ENCODE results near the gene TCTN2. TPM values are rescaled to one million over a fixed set of nuclear protein-coding genes. Genes with fewer than 3 reads are reported as not detected.

TCTN2 gene
- total and polyA plus RNA-seq, 2 donors (not counting 1 experiment from before 2014, with no cell fraction given) = 7.9 to 14.8 TPM

DNA sequence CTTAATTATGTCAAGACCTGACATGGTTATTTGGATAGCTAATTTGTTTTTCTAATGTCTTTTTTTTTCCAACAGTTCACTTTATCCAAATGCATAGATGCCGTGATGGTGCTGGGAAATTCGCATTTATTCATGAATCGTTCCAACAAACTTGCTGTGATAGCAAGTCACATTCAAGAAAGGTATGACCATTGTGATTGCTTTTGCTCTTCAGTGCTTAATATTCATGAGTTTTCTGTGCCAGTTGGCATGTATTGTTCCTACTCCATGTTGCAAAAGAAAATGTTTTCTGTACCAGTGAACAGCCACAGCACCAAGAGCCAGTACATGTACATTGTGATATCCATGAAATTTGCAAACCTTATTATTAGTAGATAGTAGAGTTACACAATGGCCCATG, 25.5 kb upstream of the TCTN2 start:
- Histone ChIP-seq H3K79me2 (ENCODE audit: control insufficient read depth, insufficient read depth, low read length) (no peaks in the 10 kb centered on the region), H2AFZ (ENCODE audit: low read length) (no peak overlapping the region), H3K4me3 (replicated peaks in 1 of 4; ENCODE audit: control extremely low read depth in 1 of 4, insufficient read depth in 1 of 4, low read depth in 3 of 4, low read length in 4 of 4) (no peak overlapping the region), H3K27me3 (ENCODE audit: control insufficient read depth, insufficient read depth, low read length) (no peaks in the 10 kb centered on the region), H3K27ac (ENCODE audit: insufficient read depth, low read length) (no peak overlapping the region), H4K20me1 (ENCODE audit: control insufficient read depth, extremely low read depth, insufficient read depth, low read length) (no peaks in the 10 kb centered on the region), H3K4me1 (ENCODE audit: control insufficient read depth, extremely low read depth, insufficient read depth, low read length) (no peaks in the 10 kb centered on the region), H3K9ac (ENCODE audit: insufficient read depth, low read length) (no peak overlapping the region), H3K9me3 (ENCODE audit: control insufficient read depth, insufficient read depth, low read depth, low read length) (no peaks in the 10 kb centered on the region), H3K36me3 (ENCODE audit: control insufficient read depth, insufficient read depth, low read length) (peaks cover 8% of the 10 kb centered on the region), H3K4me2 (ENCODE audit: extremely low read depth, insufficient read depth, low read length) (no peak overlapping the region)
- DNase-seq (ENCODE audit: low read depth in 2 of 2) = no peak
- TF ChIP-seq, protein P1, sequence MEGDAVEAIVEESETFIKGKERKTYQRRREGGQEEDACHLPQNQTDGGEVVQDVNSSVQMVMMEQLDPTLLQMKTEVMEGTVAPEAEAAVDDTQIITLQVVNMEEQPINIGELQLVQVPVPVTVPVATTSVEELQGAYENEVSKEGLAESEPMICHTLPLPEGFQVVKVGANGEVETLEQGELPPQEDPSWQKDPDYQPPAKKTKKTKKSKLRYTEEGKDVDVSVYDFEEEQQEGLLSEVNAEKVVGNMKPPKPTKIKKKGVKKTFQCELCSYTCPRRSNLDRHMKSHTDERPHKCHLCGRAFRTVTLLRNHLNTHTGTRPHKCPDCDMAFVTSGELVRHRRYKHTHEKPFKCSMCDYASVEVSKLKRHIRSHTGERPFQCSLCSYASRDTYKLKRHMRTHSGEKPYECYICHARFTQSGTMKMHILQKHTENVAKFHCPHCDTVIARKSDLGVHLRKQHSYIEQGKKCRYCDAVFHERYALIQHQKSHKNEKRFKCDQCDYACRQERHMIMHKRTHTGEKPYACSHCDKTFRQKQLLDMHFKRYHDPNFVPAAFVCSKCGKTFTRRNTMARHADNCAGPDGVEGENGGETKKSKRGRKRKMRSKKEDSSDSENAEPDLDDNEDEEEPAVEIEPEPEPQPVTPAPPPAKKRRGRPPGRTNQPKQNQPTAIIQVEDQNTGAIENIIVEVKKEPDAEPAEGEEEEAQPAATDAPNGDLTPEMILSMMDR (conservative IDR thresholded peaks at IDR 0.05 in 1 of 2, IDR thresholded peaks at IDR 0.05 in 1 of 2; ENCODE audit: low read depth in 1 of 2, low read length in 2 of 2) = no peak
- TF ChIP-seq EZH2 (IDR thresholded peaks at IDR 0.05; ENCODE audit: low read length, missing control alignments) = no peak

- Histone ChIP-seq H3K4me1 (ENCODE audit: control insufficient read depth, extremely low read depth, insufficient read depth, low read length) (no peaks in the 10 kb centered on the region), H3K79me2 (ENCODE audit: control insufficient read depth, insufficient read depth, low read length) (no peaks in the 10 kb centered on the region), H3K9ac (ENCODE audit: insufficient read depth, low read length) (no peak overlapping the region), H3K4me3 (replicated peaks in 1 of 4; ENCODE audit: control extremely low read depth in 1 of 4, insufficient read depth in 1 of 4, low read depth in 3 of 4, low read length in 4 of 4) (no peak overlapping the region), H3K36me3 (ENCODE audit: control insufficient read depth, insufficient read depth, low read length) (peaks cover 6% of the 10 kb centered on the region), H2AFZ (ENCODE audit: low read length) (no peak overlapping the region), H3K9me3 (ENCODE audit: control insufficient read depth, insufficient read depth, low read depth, low read length) (no peaks in the 10 kb centered on the region), H4K20me1 (ENCODE audit: control insufficient read depth, extremely low read depth, insufficient read depth, low read length) (no peaks in the 10 kb centered on the region), H3K27ac (ENCODE audit: insufficient read depth, low read length) (no peak overlapping the region), H3K4me2 (ENCODE audit: extremely low read depth, insufficient read depth, low read length) (no peak overlapping the region), H3K27me3 (ENCODE audit: control insufficient read depth, insufficient read depth, low read length) (no peaks in the 10 kb centered on the region)
- no peak for DNase-seq (ENCODE audit: low read depth in 2 of 2)
- no peak for TF ChIP-seq EZH2 (IDR thresholded peaks at IDR 0.05; ENCODE audit: low read length, missing control alignments)
- TF ChIP-seq, protein P1 (conservative IDR thresholded peaks at IDR 0.05 in 1 of 2, IDR thresholded peaks at IDR 0.05 in 1 of 2; ENCODE audit: low read depth in 1 of 2, low read length in 2 of 2) = no peak
Measured at GRCh38 chr12:123645878-123646277, 25.0 kb upstream of the TCTN2 start.

DNA sequence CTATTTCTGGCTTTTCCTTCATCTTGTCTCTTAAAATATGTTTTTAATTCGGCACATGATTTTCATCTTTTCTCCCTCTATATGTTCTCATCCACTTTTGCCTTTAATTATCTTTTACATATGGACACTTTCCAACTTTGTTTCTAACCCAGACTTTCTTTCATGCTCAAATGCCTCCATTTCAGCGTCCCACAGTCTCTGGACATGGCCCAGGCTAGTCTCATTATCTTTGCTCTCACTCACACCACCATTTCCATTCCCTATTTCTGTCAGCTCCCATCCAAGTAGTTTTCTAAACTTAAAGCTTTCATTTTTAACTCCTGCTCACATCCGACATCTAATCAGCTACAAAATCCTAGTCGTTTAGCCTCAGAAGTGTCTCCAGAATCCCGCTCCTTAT, 22.5 kb upstream of the TCTN2 start:
- Histone ChIP-seq H3K4me3 (replicated peaks in 1 of 4; ENCODE audit: control extremely low read depth in 1 of 4, insufficient read depth in 1 of 4, low read depth in 3 of 4, low read length in 4 of 4) (no peak overlapping the region), H3K4me1 (ENCODE audit: control insufficient read depth, extremely low read depth, insufficient read depth, low read length) (no peaks in the 10 kb centered on the region), H3K79me2 (ENCODE audit: control insufficient read depth, insufficient read depth, low read length) (no peaks in the 10 kb centered on the region), H3K36me3 (ENCODE audit: control insufficient read depth, insufficient read depth, low read length) (peaks cover 4% of the 10 kb centered on the region), H3K9me3 (ENCODE audit: control insufficient read depth, insufficient read depth, low read depth, low read length) (no peaks in the 10 kb centered on the region), H3K9ac (ENCODE audit: insufficient read depth, low read length) (no peak overlapping the region), H4K20me1 (ENCODE audit: control insufficient read depth, extremely low read depth, insufficient read depth, low read length) (no peaks in the 10 kb centered on the region), H2AFZ (ENCODE audit: low read length) (no peak overlapping the region), H3K27ac (ENCODE audit: insufficient read depth, low read length) (no peak overlapping the region), H3K4me2 (ENCODE audit: extremely low read depth, insufficient read depth, low read length) (no peak overlapping the region), H3K27me3 (ENCODE audit: control insufficient read depth, insufficient read depth, low read length) (no peaks in the 10 kb centered on the region)
- TF ChIP-seq EZH2 (IDR thresholded peaks at IDR 0.05; ENCODE audit: low read length, missing control alignments) = no peak
- TF ChIP-seq, protein P1 (conservative IDR thresholded peaks at IDR 0.05 in 1 of 2, IDR thresholded peaks at IDR 0.05 in 1 of 2; ENCODE audit: low read depth in 1 of 2, low read length in 2 of 2) = no peak
- no peak for DNase-seq (ENCODE audit: low read depth in 2 of 2)

Data from fibroblast of lung (primary cell).